Jurkat, Clone E6-1 (cell line): Measurements from ENCODE around the gene CACNB4.

Experiments used
- DNase-seq: peaks from one replicate; pipeline ENCODE4 v3.0.0-alpha.2; 2011; ENCODE audit warnings: low read depth, low spot score
- H3K4me3 ChIP-seq: 2 replicates; pipeline ENCODE4 v1.5.1; 2011; ENCODE audit warnings: mild to moderate bottlenecking, low read length, control low read depth, moderate library complexity

The CACNB4 gene

GRCh38 chr2:151789055-151789834 is 309.6 kb downstream of the CACNB4 start:
- DNase-seq, result no peak
- H3K4me3 ChIP-seq, result no peak overlapping the region

- DNase-seq, result no peak
- H3K4me3 ChIP-seq, result no peak overlapping the region
Measured at GRCh38 chr2:151786483-151786882, 312.4 kb downstream of the CACNB4 start.

- DNase-seq, result no peak
- H3K4me3 ChIP-seq, result no peak overlapping the region
Measured at GRCh38 chr2:151786077-151786476, 312.8 kb downstream of the CACNB4 start.

- DNase-seq, result no peak
- no peak overlapping the region for H3K4me3 ChIP-seq
Measured at GRCh38 chr2:151783133-151783520, 315.7 kb downstream of the CACNB4 start.
